ENCODE measurements around the gene CUL9.

Gene CUL9

GRCh38 chr6:43271944-43272343 is 89.9 kb downstream of the CUL9 start:
- Histone ChIP-seq H3K27me3 (ENCODE audit: insufficient read depth, low read length) (no peaks in the 10 kb centered on the region), H3K36me3 (ENCODE audit: insufficient read depth, low read length) (peaks cover 8% of the 10 kb centered on the region), H2AFZ (ENCODE audit: low read depth, low read length) (no peak overlapping the region), H3K4me3 (ENCODE audit: low read length) (no peak overlapping the region), H3K9me3 (ENCODE audit: low read length) (no peaks in the 10 kb centered on the region), H3K4me1 (ENCODE audit: insufficient read depth, low read length) (peaks cover 18% of the 10 kb centered on the region)

GRCh38 chr6:43273707-43274106 is 91.7 kb downstream of the CUL9 start:
- no peak overlapping the region for H2AFZ ChIP-seq (ENCODE audit: low read depth, low read length)
- H3K4me3 ChIP-seq (ENCODE audit: low read length) = no peak overlapping the region
- H3K36me3 ChIP-seq (ENCODE audit: insufficient read depth, low read length) = peaks cover 8% of the 10 kb centered on the region
- no peaks in the 10 kb centered on the region for H3K27me3 ChIP-seq (ENCODE audit: insufficient read depth, low read length)
- H3K4me1 ChIP-seq (ENCODE audit: insufficient read depth, low read length) = peaks cover 18% of the 10 kb centered on the region
- H3K9me3 ChIP-seq (ENCODE audit: low read length) = no peaks in the 10 kb centered on the region

Measured in neuron (in vitro differentiated cells).